Mammary epithelial cell (primary cell): ENCODE results near the gene UBE2J2.

Source experiments
- EZH2 ChIP-seq: IDR thresholded peaks from 2 replicates; pipeline ENCODE4 v1.6.1; 2012; ENCODE audit warnings: low read length, inconsistent platforms, borderline replicate concordance
- TF ChIP-seq, protein P1 (sequence below), 2 donors: IDR thresholded peaks in 1 of 2; conservative IDR thresholded peaks in 1 of 2; 2 replicates each; pipeline ENCODE4 v1.5.1; 2011 to 2012; ENCODE audit warnings: inconsistent platforms in 2 of 2, low read length in 2 of 2, mild to moderate bottlenecking in 2 of 2, control low read depth in 1 of 2, low read depth in 1 of 2; ENCODE audit not compliant: insufficient read depth in 1 of 2; ENCODE audit errors: extremely low read depth in 1 of 2

DNA sequence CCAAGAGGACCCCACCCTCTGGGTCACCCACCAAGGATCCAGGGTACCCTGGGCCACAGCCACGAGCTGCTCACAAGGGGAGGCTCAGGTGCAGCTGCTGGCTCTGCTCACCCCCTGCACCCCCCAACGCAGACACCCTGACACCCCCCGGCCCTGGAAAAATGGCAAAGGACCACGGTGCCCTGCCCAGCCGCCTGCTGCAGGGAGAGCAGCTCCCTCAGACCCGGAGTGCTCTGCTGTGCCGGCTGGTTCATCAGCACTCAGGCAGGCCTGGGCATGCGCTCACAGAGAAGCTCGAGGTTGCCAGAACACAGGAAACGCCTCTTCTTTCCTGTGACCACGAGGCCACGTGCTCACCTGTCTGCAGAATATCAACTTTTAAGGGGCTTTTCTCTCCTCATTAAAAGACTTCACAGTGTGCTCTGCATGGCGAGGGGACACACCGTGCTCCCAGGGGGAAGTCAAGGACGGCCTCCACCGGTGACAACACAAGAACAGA lies 22.8 kb downstream of the UBE2J2 start:
- TF ChIP-seq, protein P1, sequence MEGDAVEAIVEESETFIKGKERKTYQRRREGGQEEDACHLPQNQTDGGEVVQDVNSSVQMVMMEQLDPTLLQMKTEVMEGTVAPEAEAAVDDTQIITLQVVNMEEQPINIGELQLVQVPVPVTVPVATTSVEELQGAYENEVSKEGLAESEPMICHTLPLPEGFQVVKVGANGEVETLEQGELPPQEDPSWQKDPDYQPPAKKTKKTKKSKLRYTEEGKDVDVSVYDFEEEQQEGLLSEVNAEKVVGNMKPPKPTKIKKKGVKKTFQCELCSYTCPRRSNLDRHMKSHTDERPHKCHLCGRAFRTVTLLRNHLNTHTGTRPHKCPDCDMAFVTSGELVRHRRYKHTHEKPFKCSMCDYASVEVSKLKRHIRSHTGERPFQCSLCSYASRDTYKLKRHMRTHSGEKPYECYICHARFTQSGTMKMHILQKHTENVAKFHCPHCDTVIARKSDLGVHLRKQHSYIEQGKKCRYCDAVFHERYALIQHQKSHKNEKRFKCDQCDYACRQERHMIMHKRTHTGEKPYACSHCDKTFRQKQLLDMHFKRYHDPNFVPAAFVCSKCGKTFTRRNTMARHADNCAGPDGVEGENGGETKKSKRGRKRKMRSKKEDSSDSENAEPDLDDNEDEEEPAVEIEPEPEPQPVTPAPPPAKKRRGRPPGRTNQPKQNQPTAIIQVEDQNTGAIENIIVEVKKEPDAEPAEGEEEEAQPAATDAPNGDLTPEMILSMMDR (conservative IDR thresholded peaks at IDR 0.05 in 1 of 2, IDR thresholded peaks at IDR 0.05 in 1 of 2; ENCODE audit: extremely low read depth in 1 of 2, insufficient read depth in 1 of 2, low read depth in 1 of 2, low read length in 2 of 2) = no peak
- no peak for TF ChIP-seq EZH2
